Cerebellar cortex (tissue), 1 donor: ENCODE results near the gene VAPA.
"Not testable (repeated sequence)": the region's sequence is repeated elsewhere in the genome, so short reads cannot be mapped to it uniquely, and the experiment has no call there.

Experiments
- DNase-seq: peaks from one replicate; pipeline ENCODE4 v3.0.0-alpha.2; 2015; ENCODE audit warnings: low spot score

The VAPA gene

DNA sequence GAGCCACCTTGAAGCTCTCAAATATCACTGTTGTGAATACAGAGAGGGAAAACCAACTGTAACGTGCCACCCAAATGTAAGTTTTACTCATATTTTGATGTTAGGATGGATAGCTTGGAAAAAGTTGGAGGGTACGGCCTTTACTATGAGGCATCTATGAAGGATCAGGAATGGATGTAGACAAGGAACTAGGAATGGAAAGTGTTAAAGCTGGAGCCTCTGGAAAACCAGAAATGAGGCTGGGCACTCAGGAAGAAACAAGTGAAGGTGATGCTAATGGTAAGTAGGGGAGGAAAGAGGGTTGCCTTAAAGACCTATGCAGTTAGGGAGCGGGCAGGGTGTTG lies 27.8 kb upstream of the VAPA start:
- DNase-seq, result no peak

DNA sequence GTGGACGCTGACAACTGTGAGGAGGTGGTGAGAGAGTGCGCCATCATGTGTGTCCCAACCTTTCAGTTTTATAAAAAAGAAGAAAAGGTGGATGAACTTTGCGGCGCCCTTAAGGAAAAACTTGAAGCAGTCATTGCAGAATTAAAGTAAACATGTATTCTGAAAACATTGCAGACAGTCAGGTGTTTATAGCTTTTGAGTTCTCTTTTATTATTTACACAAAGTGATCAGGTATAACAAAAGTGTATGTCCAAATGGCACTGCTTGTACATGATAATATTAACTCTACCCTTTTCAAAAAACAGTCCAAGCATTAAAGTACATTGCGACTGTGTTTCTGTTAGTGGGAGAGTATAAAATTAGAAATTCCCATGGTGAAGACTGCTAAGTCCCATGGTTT lies 25.8 kb upstream of the VAPA start:
- DNase-seq, result no peak

DNA sequence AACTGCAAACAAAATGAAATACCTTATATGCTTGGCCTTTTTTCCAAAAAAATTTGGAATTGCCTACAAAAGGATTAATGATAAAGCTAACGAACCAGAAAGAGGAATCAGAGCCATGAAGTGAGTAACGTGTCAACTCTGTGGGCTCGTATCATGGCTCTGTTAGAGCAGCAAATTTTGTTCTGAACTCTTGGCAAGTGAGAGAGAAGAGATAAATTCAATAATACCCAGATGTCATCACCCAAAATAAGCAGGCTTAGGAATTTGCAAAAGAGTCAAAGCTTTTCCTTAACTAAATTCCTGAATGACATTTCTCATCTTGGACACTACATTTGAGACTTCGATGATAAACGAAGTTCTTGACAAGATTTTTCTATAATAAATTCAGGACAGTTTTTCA lies 23.6 kb upstream of the VAPA start:
- no peak for DNase-seq

DNA sequence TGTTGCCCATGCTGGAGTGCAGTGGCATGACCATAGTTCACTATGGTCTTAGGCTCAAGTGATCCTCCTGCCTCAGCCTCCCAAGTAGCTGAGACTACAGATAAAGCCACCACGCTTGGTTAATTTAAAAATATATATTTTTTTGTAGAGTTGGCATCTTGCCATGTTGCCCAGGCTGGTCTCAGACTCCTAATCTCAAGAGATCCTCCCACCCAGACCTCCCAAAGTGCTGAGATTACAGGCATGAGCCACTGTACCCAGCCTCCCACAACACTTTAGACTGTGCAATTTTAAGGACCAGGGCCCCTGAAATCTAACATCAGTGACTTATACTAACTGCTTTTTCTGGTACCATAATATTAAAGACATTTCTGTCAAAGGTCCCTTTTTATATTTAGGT lies 22.9 kb upstream of the VAPA start:
- DNase-seq, result no peak

DNA sequence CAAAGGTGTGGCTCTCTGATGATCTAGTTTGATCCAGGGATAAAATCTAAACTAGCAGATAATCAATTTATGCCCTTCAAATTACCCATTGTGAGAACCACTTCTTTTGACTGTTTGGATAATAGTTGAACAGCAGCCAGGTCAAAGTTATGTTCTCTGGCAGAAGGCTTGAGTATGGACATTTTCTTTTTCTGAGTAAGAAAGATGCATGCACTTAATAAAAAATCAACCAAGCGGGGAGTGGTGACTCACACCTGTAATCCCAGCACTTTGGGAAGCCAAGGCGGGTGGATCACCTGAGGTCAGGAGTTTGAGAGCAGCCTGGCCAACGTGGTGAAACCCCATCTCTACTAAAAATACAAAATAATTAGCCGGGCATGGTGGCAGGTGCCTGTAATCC lies 22.3 kb upstream of the VAPA start:
- DNase-seq, result not testable (repeated sequence)

DNA sequence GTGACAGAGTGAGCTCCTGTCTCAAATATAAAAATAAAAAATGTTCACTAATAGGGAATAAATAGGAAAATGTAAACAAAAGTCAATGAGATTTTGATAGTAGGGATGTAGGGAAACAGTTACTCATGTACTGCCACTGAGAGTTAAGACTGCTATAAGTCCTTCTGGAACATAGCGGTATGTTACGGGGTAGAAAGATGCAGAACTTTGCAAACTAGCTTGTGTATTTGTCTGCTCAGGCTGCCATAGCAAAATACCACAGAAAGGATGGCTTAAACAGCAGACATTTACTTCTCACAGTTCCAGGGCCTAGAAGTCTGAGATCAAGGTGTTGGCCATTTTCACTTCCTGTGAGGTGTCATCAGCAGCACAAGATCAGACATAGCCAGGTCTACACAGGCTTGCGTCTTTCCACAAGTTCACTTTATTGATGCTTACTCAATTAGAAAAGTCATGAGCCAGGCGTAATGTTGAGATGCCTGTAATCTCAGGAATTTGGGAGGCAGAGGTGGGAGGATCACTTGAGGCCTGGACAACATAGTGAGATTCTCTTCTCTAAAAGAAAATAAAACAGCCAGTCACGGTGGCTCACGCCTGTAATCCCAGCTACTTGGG lies 19.3 kb upstream of the VAPA start:
- DNase-seq, result no peak

DNA sequence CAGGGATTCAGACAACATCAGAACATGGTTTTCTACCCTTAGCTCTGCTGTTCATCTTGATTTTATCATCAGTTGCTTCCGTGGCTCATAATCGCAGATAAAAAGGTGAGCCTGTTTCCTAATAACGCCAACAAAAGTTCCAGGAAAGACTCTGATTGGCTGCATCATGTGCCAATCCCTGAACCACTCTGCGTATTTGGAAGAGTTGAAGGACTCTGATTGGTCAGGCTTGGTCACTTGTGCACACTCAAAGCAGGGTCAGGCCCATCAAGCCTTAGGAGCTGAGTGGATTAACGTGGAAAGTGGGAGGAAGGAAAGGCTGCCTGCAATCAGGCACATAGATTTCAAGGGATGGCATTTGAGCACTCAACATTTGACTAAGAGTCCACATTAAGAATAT lies 16.7 kb upstream of the VAPA start:
- DNase-seq, result no peak

DNA sequence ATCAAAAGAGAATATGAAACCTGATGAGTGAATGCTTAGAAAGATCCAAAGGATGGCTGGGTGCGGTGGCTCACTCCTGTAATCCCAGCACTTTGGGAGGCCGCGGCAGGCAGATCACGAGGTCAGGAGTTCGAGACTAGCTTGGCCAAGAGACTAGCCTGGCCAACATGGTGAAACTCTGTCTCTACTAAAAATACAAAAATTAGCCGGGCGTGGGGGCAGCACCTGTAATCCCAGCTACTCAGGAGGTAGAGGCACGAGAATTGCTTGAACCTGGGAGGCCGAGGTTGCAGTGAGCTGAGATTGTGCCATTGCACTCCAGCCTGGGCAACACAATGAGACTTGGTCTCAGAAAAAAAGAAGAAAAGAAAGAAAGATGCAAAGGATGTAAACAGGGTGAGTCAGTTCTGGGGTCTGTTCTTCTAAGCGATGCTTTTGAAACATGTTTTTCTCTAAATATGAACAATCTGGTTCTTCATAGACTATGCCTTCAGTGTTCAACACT lies 16.0 kb upstream of the VAPA start:
- DNase-seq, result not testable (repeated sequence)

DNA sequence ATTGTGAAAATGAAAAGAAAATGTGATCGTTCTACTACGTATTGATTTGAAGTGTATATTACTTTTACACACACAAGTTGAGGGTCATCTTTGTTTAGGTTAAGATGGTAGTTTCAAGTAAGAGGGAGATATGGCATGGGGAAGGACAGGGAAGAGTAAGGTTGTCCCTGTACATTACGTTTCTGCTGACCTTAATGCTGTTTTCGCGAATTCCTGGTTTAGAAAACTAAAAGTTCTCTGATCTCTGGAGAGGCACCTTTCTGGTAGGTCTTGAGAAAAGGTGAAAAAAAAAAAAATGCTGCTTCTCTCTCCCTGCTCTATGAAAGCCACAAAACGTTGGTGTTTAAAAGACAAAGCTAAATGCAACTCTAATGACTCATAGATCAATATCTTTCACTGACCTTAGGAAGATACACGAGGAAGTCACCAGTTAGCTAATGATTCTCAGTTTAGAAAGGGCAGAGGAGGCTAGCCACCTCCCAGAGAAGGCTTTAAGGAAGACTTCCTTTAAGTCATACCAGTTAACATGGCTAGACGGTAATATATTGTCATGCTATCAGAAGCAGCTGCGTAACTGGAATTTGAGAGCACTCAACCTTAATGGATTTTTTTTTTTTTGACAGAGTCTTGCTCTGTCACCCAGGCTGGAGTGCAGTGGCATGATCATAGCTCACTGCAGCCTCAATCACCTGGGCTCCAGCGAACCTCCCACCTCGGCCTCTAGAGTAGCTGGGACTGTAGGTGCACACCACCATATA lies 14.8 kb upstream of the VAPA start:
- DNase-seq, result no peak

DNA sequence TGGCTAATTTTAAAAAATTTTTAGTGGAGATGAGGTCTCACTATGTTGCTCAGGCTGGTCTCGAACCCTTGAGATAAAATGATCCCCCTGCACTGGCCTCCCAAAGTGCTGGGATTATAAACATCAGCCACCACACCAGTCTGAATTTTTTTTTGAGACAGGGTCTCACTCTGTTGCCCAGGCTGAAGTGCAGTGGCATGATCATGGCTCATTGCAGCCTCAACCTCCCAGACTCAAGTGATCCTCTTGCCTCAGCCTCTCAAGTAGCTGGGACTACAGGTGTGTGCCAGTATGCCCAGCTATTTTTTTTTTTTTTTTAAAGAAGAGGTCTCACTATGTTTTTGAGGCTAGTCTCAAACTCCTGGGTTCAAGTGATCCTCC lies 14.3 kb upstream of the VAPA start:
- DNase-seq, result not testable (repeated sequence)

DNA sequence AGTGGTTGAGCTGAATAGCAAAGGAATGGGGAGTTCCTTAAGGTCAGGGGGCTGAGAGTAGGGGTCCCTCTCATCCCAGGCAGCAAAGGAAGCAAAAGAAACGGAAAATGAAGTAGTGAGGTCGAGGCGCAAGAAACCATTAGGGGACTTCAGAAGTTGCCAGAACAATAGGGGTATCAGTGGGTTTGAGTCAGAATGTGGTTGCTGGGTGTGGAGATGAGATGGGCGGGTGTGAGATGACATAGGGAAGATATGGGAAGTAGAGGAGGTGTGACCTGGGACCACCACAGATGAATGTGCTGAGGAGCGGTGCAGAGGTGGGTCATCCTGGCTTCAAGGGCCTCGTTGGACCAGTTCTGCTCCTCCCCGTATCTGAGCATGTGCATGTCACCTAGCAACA lies 13.1 kb upstream of the VAPA start:
- no peak for DNase-seq

DNA sequence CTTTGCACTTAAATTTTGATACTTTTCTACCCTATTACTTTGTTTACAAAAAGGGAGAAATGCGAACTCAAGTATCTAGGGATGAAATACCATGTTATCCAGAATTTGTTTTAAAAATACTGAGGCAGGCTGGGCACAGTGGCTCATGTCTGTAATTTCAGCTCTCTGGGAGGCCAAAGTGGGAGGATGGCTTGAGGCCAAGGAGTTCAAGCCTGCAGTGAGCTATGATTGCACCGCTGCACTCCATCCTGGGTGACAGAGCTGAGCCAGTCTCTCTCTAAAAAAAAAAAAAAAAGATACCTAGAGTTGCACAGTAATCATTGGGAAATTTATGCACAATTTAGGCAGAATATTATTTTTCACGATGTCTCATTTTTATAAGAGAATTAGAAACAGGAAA lies 12.4 kb upstream of the VAPA start:
- DNase-seq, result no peak

DNA sequence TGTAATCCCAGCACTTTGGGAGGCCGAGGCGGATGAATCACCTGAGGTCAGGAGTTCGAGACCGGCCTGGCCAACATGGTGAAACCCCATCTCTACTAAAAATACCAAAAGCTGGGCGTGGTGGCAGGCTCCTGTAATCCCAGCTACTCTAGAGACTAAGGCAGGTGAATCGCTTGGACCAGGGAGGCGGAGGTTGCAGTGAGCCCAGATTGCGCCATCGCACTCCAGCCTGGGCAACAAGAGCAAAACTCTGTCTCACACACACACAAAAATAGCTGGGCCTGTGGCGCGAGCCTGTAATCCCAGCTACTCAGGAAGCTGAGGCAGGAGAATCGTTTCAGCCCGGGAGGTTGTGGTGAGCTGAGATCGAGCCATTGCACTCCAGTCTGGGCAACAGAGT lies 11.6 kb upstream of the VAPA start:
- not testable (repeated sequence) for DNase-seq

DNA sequence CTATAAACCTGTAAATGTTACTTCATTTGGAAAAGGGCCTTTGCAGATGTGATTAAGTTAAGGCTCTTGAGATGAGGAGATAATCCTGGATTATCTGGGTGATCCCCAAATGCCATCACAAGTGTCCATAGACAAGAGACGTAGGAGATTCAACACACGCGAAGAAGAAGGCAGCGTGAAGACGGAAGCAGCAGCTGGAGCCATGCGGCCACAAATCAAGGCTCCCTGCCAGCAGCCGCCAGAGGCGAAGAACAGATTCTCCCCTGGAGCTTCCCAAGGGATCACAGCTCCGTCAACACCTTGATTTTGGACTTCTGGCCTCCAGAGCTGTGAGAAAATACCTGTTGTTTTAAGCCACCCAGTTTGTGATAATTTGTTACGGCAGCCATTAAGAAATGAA lies 11.0 kb upstream of the VAPA start:
- DNase-seq, result no peak

DNA sequence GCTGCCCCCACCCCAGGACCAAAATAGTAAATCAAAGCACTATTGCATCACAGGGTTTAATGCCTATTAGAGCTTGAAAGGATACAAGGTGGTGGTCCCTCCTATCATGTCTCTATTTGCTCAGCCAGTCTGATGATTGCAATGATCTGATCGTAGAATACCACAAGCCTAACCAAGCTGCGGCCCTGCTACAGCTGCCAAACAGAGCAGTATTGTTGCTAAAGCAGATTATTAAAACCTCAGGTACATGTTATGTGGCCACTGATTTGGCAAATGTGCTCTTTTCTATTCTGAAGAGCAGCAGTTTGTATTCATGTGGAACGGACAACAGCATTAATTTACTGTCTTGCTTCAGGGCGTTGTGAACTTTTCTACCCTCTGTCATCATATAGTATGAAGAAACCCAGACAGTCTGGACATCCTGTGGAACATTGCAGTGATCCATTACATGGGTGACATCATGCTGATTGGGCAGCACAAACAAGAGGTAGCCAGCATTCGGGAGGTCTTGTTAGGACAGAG lies 8.4 kb upstream of the VAPA start:
- no peak for DNase-seq

DNA sequence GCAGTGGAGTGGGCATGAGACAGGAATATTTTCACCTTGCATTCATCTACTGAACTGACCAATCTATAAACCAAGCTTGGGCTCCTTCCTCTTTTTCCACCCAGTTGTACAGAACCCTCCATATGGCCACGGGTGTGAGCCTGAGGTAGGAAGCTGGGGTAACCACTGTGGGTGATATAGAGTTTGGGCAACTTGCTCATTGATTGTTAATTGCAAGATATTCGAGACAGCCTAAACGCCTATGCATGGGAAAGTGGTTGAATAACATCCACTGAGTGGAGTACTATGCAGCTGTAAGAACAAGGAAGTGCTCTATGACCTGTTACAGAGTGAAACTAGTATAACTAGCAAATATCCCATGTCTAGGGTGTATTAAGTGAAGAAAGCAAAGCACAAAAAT lies 7.3 kb upstream of the VAPA start:
- no peak for DNase-seq

DNA sequence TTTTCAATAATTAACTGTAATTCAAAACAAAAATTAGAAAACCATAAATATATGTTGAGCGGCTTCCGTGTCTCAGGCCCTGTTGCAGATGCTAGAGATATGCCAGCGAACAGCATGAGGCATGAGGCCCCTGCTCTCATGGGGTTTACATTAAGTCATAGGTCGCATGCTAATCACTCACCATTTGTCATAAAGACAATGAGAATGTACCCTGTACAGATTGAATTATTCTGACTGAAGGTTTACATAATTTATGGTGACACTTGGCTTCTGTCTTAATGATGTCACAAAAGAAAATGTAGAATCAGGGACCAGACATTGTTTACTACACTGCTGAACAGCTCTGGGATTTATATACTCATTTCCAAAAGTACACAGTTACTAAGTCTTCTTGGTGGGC lies 5.9 kb upstream of the VAPA start:
- no peak for DNase-seq

DNA sequence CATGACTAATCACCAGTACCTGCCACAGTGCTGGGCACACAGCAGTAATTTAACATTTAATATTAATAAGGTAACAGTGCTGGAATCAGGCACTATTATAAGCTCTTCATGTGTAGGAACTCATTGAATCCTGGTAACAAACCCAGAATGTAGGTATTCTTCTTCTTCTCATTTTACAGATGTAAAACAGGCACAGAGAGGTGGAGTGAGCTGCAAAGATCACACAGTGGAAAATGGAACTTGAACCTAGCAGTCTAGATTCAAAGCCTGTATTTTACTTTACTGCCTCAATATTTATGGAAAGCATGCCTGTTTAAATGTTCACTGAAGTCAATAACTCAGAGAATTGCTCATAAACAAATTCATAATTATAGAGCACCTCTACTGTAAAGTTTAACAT lies 3.7 kb upstream of the VAPA start:
- no peak for DNase-seq

DNA sequence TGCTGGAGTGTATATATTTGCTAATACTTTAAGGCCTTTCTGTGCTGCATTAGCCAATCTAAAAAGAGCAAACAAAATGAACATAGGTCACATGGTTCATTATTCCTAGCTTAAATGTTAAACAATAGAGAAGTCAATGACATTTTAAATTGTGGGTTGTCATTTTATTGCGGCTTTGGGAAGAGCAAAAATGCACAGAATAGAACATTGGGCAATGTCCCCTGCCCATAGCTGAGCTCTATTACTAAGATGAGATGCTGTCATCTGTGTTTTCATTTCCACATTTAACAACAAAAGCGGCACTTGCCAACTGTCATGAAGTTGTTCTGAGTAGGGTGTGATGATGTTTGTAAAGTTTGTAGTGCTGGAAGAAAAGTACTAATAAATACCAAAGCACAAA lies 3.2 kb upstream of the VAPA start:
- no peak for DNase-seq

DNA sequence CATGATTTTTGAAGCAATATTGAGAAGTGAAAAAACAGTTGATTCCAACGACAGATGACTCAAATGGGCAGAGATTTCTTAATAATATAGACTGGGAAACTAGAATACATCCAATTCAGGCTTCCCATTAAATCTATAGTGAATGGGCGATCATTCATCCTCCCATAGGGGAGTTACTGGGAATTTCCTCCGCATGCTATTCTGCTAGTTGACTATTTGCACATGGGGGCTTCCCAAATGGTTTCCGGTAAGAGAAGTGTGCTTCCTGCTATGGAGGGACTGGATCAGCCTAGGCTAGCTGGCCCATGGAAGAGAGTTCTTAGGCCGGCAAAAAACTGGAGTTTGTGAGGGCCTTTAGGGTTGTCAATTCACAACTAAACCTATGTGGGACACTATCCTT lies 2.6 kb upstream of the VAPA start:
- DNase-seq, result no peak

DNA sequence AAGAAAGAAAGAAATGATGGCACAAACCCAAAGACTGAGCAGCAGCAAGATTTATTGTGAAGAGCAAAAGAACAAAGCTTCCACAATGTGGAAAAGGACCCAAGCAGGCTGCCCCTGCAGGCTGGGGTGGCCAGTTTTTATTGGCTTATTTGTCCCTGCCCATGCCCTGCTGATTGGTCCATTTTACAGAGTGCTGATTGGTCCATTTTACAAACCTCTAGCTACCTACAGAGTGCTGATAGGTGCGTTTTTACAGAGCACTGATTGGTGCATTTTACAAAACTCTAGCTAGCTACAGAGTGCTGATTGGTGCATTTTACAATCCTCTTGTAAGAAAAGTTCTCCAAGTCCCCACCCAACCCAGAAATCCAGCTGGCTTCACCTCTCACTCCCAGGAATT lies 1.5 kb upstream of the VAPA start:
- not testable (repeated sequence) for DNase-seq

DNA sequence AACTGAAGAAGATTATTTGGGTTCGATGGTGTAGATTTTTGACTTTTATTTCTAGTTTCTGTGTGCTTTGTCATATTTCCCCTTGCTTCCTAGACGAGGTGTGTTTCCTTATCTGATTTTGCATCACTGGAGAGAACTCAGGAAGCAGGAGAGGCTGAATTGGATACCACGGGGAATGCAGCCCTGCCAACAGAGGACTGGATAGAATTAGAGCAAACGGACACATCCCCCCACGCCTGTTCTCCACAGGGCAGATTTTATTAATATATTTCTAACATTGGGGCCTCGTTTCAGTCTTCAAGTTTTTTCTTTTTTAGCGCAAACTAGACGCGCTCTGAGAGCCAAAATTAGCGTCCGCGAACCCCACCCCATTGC lies 678 bp upstream of the VAPA start:
- no peak for DNase-seq

DNA sequence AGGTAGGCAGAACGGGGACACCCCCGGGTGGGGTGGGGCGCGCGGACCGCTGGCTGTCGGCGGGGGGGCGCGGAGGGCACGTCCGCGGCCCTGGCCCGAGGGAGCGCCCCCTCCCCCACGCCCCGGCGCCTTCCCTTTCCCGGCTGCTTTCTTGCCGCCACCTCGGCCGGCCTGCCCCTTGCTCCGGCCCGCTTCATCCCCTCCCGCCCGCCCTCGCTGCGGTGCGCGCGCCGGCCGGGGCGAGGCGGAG lies 443 bp downstream of the VAPA start:
- DNase-seq, result no peak

DNA sequence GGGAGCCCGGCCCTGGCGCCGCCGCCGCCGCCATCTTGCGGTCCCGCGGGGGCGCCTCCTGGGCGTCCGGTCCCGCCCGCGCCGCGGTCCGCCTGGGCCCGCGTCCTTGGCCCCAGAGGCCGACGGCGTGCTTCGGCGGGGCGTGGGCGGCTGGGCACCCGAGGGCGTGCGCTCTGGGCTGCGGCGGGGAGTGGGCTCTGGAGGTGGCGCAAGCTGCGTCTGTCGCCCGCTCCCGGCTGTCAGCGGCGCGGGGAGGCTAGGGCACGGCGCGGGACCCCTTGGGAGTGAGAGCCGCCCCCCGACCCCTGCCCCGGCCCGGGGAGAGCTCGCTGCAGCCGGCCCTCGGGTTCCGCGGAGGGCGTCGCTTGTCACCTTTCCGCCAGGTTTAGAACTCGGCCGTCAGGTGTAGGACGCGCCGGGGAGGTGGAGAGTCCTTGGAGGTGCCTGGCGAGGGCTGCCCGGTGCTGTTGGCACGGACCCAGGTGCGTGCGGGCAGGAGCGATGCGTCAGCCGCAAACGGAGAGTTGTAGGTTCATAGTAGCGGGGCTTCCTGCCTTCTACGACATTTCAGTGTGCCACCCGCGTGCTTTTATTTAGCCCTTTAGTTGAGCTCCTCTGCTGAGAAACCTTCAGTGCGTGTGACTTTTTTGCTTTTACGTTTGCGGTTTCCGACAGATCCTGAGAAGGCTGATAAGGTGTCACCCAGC lies 921 bp downstream of the VAPA start:
- DNase-seq, result peak; percentile 38
